Activated naive CD8-positive, alpha-beta T cell treated with anti-CD3 and anti-CD28 coated beads, Interleukin-2, amount 50 U/mL, for 24 hours (primary cell): ENCODE data around the gene KLF11.
"Not testable (repeated sequence)": the region's sequence is repeated elsewhere in the genome, so short reads cannot be mapped to it uniquely, and the experiment has no call there.

Source experiments
- ATAC-seq: fragments of 150-1000 bp; cut with Tn5 transposase; one replicate; pipeline ENCODE4 v1.10.0; 2021
- DNase-seq: peaks from one replicate; pipeline ENCODE4 v3.0.0; 2021
- H3K27ac Mint-ChIP-seq: one replicate; pipeline ENCODE4 v1.8.0; 2021; ENCODE audit warnings: mild to moderate bottlenecking, mixed read lengths
- H3K27me3 Mint-ChIP-seq: one replicate; pipeline ENCODE4 v1.8.0; 2021; ENCODE audit warnings: mixed read lengths
- H3K36me3 Mint-ChIP-seq: one replicate; pipeline ENCODE4 v1.8.0; 2021; ENCODE audit warnings: low read depth, mixed read lengths
- H3K4me1 Mint-ChIP-seq: one replicate; pipeline ENCODE4 v1.8.0; 2021; ENCODE audit warnings: mixed read lengths
- H3K4me3 Mint-ChIP-seq: one replicate; pipeline ENCODE4 v1.8.0; 2021; ENCODE audit warnings: mild to moderate bottlenecking, moderate library complexity, mixed read lengths
- H3K9me3 Mint-ChIP-seq: one replicate; pipeline ENCODE4 v1.8.0; 2021; ENCODE audit warnings: mixed read lengths

KLF11 gene

GRCh38 chr2:10083692-10084211, 40.4 kb downstream of the KLF11 start:
- Mint-ChIP-seq H3K4me3 (no peak overlapping the region), H3K36me3 (no peaks in the 10 kb centered on the region)

GRCh38 chr2:10084223-10084865, 41.0 kb downstream of the KLF11 start:
- ATAC-seq (peak; percentile 30), DNase-seq (no peak)
- Mint-ChIP-seq H3K9me3 (no peaks in the 10 kb centered on the region), H3K4me1 (peaks cover 31% of the 10 kb centered on the region), H3K27ac (peak overlapping the region; percentile 69), H3K27me3 (peaks cover 56% of the 10 kb centered on the region), H3K36me3 (no peaks in the 10 kb centered on the region), H3K4me3 (no peak overlapping the region)

More at GRCh38 chr2:10083692-10084211, 40.4 kb downstream of the KLF11 start:
- peaks cover 62% of the 10 kb centered on the region for H3K27me3 Mint-ChIP-seq
- no peaks in the 10 kb centered on the region for H3K9me3 Mint-ChIP-seq
- DNase-seq (peak; percentile 23), ATAC-seq (no peak)
- H3K4me1 Mint-ChIP-seq = peaks cover 34% of the 10 kb centered on the region
- H3K27ac Mint-ChIP-seq = no peak overlapping the region

GRCh38 chr2:10085043-10085667, 41.8 kb downstream of the KLF11 start:
- H3K4me1 Mint-ChIP-seq = peaks cover 31% of the 10 kb centered on the region
- H3K9me3 Mint-ChIP-seq = no peaks in the 10 kb centered on the region
- peaks cover 61% of the 10 kb centered on the region for H3K27me3 Mint-ChIP-seq
- DNase-seq (no peak), ATAC-seq (no peak)
- H3K4me3 Mint-ChIP-seq = no peak overlapping the region
- H3K36me3 Mint-ChIP-seq = no peaks in the 10 kb centered on the region
- no peak overlapping the region for H3K27ac Mint-ChIP-seq

- H3K27me3 Mint-ChIP-seq = peaks cover 66% of the 10 kb centered on the region
- H3K9me3 Mint-ChIP-seq = no peaks in the 10 kb centered on the region
- no peak overlapping the region for H3K27ac Mint-ChIP-seq
- DNase-seq = no peak
- no peak overlapping the region for H3K4me3 Mint-ChIP-seq
- H3K36me3 Mint-ChIP-seq = no peaks in the 10 kb centered on the region
- ATAC-seq = no peak
- peaks cover 31% of the 10 kb centered on the region for H3K4me1 Mint-ChIP-seq
These were observed 42.3 kb downstream of the KLF11 start for GRCh38 chr2:10085668-10086059.

- Mint-ChIP-seq H3K4me1 (peaks cover 23% of the 10 kb centered on the region), H3K27me3 (peaks cover 63% of the 10 kb centered on the region), H3K4me3 (no peak overlapping the region), H3K27ac (no peak overlapping the region), H3K9me3 (no peaks in the 10 kb centered on the region), H3K36me3 (no peaks in the 10 kb centered on the region)
- ATAC-seq = no peak
- no peak for DNase-seq
These were observed 43.6 kb downstream of the KLF11 start for GRCh38 chr2:10086950-10087349.

- H3K4me3 Mint-ChIP-seq = no peak overlapping the region
- H3K4me1 Mint-ChIP-seq = peaks cover 22% of the 10 kb centered on the region
- ATAC-seq (no peak), DNase-seq (no peak)
- H3K27ac Mint-ChIP-seq = no peak overlapping the region
- H3K27me3 Mint-ChIP-seq = peaks cover 63% of the 10 kb centered on the region
- H3K9me3 Mint-ChIP-seq = no peaks in the 10 kb centered on the region
- H3K36me3 Mint-ChIP-seq = no peaks in the 10 kb centered on the region
These were observed 44.0 kb downstream of the KLF11 start for GRCh38 chr2:10087360-10087759.

- Mint-ChIP-seq H3K9me3 (no peaks in the 10 kb centered on the region), H3K4me1 (peaks cover 3% of the 10 kb centered on the region), H3K36me3 (no peaks in the 10 kb centered on the region), H3K27me3 (peaks cover 62% of the 10 kb centered on the region), H3K4me3 (no peak overlapping the region), H3K27ac (no peak overlapping the region)
- no peak for ATAC-seq
- DNase-seq = no peak
These were observed 46.3 kb downstream of the KLF11 start for GRCh38 chr2:10089565-10090190.

GRCh38 chr2:10091182-10091888, 48.0 kb downstream of the KLF11 start:
- Mint-ChIP-seq H3K27me3 (peaks cover 67% of the 10 kb centered on the region), H3K36me3 (no peaks in the 10 kb centered on the region), H3K27ac (no peak overlapping the region), H3K4me3 (peak overlapping the region; percentile 52), H3K4me1 (peaks cover 3% of the 10 kb centered on the region), H3K9me3 (no peaks in the 10 kb centered on the region)
- ATAC-seq (peak; percentile 22), DNase-seq (no peak)

GRCh38 chr2:10091889-10092244, 48.5 kb downstream of the KLF11 start:
- peak overlapping the region; percentile 5 for H3K27ac Mint-ChIP-seq
- H3K27me3 Mint-ChIP-seq = peaks cover 63% of the 10 kb centered on the region
- not testable (repeated sequence) for H3K36me3 Mint-ChIP-seq, DNase-seq, H3K4me1 Mint-ChIP-seq, H3K9me3 Mint-ChIP-seq, ATAC-seq
- H3K4me3 Mint-ChIP-seq = peak overlapping the region; percentile 4

- Mint-ChIP-seq H3K4me1 (peaks cover 3% of the 10 kb centered on the region), H3K27ac (no peak overlapping the region), H3K4me3 (no peak overlapping the region), H3K27me3 (peaks cover 71% of the 10 kb centered on the region), H3K9me3 (no peaks in the 10 kb centered on the region), H3K36me3 (no peaks in the 10 kb centered on the region)
- ATAC-seq = no peak
- DNase-seq = no peak
These were observed 51.0 kb downstream of the KLF11 start for GRCh38 chr2:10094271-10094814.

- no peaks in the 10 kb centered on the region for H3K36me3 Mint-ChIP-seq
- DNase-seq = no peak
- H3K27ac Mint-ChIP-seq = no peak overlapping the region
- H3K9me3 Mint-ChIP-seq = no peaks in the 10 kb centered on the region
- peaks cover 67% of the 10 kb centered on the region for H3K27me3 Mint-ChIP-seq
- ATAC-seq = no peak
- H3K4me3 Mint-ChIP-seq = no peak overlapping the region
- H3K4me1 Mint-ChIP-seq = peaks cover 3% of the 10 kb centered on the region
These were observed 51.8 kb downstream of the KLF11 start for GRCh38 chr2:10095175-10095574.

GRCh38 chr2:10096641-10097040, 53.3 kb downstream of the KLF11 start:
- H3K4me3 Mint-ChIP-seq = no peak overlapping the region
- no peak for ATAC-seq
- no peaks in the 10 kb centered on the region for H3K9me3 Mint-ChIP-seq
- H3K4me1 Mint-ChIP-seq = no peaks in the 10 kb centered on the region
- H3K27ac Mint-ChIP-seq = no peak overlapping the region
- no peak for DNase-seq
- H3K36me3 Mint-ChIP-seq = no peaks in the 10 kb centered on the region
- H3K27me3 Mint-ChIP-seq = peaks cover 57% of the 10 kb centered on the region

GRCh38 chr2:10097352-10098148, 54.2 kb downstream of the KLF11 start:
- Mint-ChIP-seq H3K9me3 (no peaks in the 10 kb centered on the region), H3K4me3 (no peak overlapping the region), H3K4me1 (no peaks in the 10 kb centered on the region), H3K27me3 (peaks cover 47% of the 10 kb centered on the region), H3K36me3 (no peaks in the 10 kb centered on the region), H3K27ac (no peak overlapping the region)
- ATAC-seq = peak; percentile 79
- peak; percentile 57 for DNase-seq

GRCh38 chr2:10101491-10101890, 58.1 kb downstream of the KLF11 start:
- H3K4me1 Mint-ChIP-seq = no peaks in the 10 kb centered on the region
- no peak overlapping the region for H3K27ac Mint-ChIP-seq
- ATAC-seq = no peak
- H3K36me3 Mint-ChIP-seq = no peaks in the 10 kb centered on the region
- H3K27me3 Mint-ChIP-seq = peaks cover 15% of the 10 kb centered on the region
- no peak overlapping the region for H3K4me3 Mint-ChIP-seq
- DNase-seq = no peak
- peaks cover 3% of the 10 kb centered on the region for H3K9me3 Mint-ChIP-seq
